GM12891 (cell line): ENCODE results near the gene S100B.
"Not testable (repeated sequence)": the region's sequence is repeated elsewhere in the genome, so short reads cannot be mapped to it uniquely, and the experiment has no call there.

ENCODE experiments used
- DNase-seq: peaks from one replicate; pipeline ENCODE4 v3.0.0; 2011; ENCODE audit warnings: low spot score; ENCODE audit not compliant: insufficient read length
- FAIRE-seq: peaks from 2 replicates; lab custom pipeline; 2011; peaks lifted over from hg19 to GRCh38; lab: Jason Lieb, UNC
- PAX5 ChIP-seq: IDR thresholded peaks from 2 replicates; pipeline ENCODE4 v1.6.1; 2011; ENCODE audit warnings: low read length, moderate library complexity, mild to moderate bottlenecking; ENCODE audit not compliant: insufficient read depth, severe bottlenecking
- POLR2A ChIP-seq: IDR thresholded peaks from 2 replicates; pipeline ENCODE4 v1.6.1; 2011; ENCODE audit warnings: low read depth, low read length, control low read depth
- POLR2AphosphoS5 ChIP-seq: IDR thresholded peaks from 2 replicates; pipeline ENCODE4 v1.6.1; 2011; ENCODE audit warnings: low read depth, low read length, control low read depth
- POU2F2 ChIP-seq: IDR thresholded peaks from 2 replicates; pipeline ENCODE4 v1.6.1; 2011; ENCODE audit warnings: low read depth, mild to moderate bottlenecking, control low read depth, low read length, moderate library complexity
- SPI1 ChIP-seq: IDR thresholded peaks from 2 replicates; pipeline ENCODE4 v1.6.1; 2011; ENCODE audit warnings: low read depth, low read length, control low read depth
- TAF1 ChIP-seq: IDR thresholded peaks from 2 replicates; pipeline ENCODE4 v1.6.1; 2011; ENCODE audit warnings: low read depth, low read length, control low read depth

Gene S100B

DNA sequence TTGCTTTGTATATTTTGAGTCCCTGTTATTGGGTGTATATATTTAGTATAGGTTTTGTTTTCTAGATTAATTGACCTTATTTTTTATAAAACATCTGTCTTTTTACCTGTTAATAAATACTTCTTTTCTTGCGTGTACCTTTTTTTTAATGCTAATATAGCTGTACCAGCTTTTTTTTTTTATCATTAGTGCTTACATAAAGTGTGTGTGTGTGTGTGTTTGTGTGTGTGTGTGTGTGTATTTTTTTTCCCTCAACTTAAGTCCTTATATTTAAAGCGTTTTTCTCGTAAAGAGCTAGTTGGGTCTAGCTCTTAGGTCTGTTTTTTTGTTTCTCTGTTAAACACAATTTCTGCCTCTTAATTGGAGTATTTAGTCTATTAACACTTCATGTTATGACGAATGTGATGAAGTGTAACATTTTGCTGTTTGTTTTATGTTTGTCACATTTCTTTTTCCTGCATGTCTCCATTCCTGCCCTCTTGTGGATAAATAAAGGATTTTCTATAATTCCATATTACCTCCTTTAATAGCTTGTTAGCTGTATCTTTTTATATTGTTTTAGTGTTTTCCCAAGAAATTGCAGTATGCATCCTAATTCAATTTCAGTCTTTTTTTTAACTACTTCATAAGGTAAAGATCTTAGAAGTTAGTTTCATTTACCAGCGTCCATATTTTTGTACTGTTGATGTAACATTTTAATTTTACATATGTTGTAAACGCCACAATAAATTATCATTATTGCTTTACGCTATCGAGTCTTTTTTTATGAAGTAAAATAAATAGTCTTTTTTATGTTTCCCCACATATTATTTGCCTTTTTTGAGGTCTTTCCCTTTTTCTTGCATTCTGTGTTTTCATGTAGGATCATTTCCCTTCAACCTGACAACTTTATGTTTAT, 34.9 kb upstream of the S100B start:
- DNase-seq (no peak), FAIRE-seq (no peak)
- no peak for TF ChIP-seq POLR2A
- TF ChIP-seq PAX5 = no peak
- no peak for TF ChIP-seq SPI1
- TF ChIP-seq POLR2AphosphoS5 = no peak
- no peak for TF ChIP-seq POU2F2
- TF ChIP-seq TAF1 = no peak

DNA sequence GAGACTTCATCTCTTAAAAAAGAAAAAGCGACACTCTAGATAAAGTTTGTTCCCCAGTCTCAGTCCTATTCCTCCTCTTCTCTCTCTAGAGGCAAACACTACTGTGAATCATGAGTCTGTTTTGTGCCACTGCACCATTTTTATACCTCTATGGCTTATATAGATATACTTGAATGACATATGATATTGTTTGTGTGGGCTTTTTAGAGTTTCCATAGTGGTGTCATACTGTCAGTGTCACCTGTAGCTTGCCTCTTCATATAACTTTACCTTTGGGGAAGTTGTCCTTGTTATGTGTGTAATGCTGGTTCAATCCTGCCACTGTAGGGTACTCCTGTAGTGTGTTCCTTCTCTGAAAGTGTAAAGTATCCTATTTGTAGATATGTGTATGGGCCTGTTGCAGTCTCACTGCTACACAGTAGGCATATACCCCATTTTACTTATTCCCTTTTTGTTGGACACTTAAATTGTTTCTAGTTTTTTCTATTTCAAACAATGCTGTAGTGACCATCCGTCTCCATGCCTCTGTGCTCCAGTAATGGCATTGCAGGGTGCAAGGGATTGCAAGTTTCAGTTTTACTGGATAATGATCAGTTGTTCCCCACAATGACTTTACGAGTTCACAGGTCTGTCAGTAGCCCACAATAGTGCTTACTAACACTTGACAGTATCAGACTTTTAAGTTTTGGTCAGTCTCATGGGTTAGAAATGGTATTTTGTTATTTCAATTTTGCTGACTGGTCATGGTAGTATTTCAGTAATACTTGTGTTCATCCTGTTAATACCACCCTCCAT, 33.3 kb upstream of the S100B start:
- TF ChIP-seq TAF1 (no peak), POLR2AphosphoS5 (no peak), POU2F2 (no peak), PAX5 (no peak), SPI1 (no peak), POLR2A (no peak)
- DNase-seq (no peak), FAIRE-seq (peak; percentile 9)

DNA sequence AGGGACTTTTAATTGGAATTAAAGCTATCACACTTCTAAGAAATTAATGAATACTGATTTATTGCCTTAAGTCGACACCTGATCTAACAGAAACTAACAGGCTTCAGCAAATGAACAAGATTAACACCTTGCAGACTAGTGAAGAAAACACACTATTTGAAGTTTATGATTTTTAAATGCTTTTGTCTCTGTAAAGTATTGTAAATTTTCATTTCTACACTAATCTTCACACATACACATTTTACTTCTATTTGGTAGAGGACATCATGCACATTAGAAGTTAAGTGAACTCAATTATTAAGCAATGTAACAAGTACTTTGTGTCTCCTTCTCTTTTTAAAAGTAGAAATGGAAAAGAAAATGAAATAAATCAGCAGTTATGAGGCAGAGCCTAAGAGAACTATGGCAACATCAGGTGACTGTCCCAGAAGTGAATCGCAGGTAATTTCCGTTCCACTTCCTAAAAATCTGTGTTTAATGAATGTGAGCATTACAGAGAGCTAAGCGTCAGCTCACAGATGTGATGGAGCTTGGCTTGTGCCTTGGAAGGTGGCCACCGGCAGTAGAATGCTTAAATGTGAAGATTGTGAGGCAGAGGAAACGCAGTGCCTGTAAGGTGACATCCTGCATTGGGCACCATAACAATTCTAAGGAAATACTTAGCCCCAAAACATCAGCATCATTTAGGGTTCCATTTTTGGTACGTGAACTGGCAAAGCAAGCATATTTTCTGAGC, 31.8 kb upstream of the S100B start:
- FAIRE-seq = no peak
- TF ChIP-seq PAX5 (no peak), TAF1 (no peak), POLR2A (no peak), POLR2AphosphoS5 (no peak), POU2F2 (no peak), SPI1 (no peak)
- DNase-seq = no peak

DNA sequence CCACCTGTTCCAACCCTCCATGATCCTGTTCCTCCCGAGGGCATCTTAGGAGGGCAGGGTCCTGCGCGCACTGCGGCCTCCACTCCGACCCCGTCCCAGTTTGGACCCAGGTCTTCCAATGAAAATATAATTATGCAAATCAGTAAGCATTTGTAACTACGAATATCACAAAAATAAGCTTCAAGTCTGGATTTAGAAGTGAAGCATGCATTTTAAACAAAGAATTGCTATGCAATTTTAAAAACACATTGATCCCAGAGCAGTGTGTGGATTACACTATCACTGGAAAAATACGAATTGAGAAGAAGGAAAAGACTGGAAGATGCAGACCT, 31.3 kb upstream of the S100B start:
- FAIRE-seq (no peak), DNase-seq (no peak)
- TF ChIP-seq TAF1 = no peak
- TF ChIP-seq SPI1 = no peak
- no peak for TF ChIP-seq POLR2A
- TF ChIP-seq POLR2AphosphoS5 = no peak
- TF ChIP-seq POU2F2 = no peak
- no peak for TF ChIP-seq PAX5

DNA sequence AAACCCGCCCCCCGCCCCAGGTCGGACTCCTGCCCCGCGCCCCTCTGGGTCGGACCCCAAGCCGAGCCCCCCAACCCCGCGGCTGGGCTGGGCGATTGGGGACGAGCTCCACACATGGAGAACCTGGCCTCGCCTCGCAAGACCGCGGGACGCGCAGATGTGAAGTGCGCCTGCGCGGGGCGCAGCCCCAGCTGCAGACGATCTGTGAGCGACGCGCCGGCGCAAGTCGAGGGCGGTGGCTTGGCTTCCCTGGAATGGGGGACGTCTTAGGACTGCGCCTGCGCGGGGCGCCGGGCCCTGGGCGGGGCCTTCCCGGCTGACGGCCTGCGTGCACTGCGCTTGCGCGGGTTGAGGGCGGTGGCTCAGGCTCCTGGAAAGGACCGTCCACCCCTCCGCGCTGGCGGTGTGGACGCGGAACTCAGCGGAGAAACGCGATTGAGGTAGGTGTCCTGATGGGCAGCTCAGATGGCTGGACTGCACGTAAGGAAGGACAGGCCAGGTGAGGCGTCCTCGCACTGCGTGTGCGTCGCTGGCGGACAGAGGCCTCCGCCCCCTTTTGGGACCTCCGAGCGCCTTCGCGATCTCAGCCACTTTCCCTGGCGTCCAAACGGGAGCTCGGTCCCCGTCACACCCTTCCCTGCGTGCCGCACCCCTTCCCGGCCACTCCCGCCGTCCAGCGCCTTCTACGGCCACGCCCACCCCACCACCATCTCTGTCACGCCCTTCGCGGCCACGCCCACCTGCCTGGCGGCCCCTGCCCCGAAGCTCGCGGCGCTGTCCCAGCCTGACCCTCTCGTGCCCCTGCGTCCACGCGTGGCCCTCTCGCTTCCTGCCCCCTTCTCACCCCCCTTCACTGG, 30.7 kb upstream of the S100B start, which contains the start of gene PRMT2:
PRMT2 (plus strand) TSS at position 351 of the 857 bp plus-strand sequence. CDS start 1,278 bp downstream, outside the sequence.
- DNase-seq (peak; percentile 99), FAIRE-seq (peak; percentile 99)
- TF ChIP-seq POU2F2 (peak; percentile 40; the same call in 1 of the 2 replicates), PAX5 (no peak), TAF1 (peak; percentile 90), POLR2AphosphoS5 (peak; percentile 97), SPI1 (no peak), POLR2A (peak; percentile 91)

DNA sequence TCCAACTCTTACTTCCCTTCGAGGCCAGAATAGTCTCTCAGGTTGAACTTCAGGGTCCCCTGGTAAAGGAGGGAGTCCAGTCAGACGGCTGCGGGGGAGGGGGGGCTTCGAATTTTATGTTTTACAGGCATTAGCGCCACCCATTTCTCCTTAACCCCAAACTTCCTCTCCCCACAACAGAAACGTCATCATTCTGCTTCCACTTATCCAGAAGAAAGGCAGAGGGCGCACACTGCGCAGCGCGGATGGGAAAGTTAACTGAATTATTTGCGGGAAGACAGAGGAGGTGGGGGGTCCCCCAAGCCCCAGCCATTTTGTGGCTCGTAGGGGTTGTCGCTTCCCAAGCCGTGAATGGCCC, 30.1 kb upstream of the S100B start:
- TF ChIP-seq SPI1 = peak; percentile 51
- no peak for TF ChIP-seq POLR2AphosphoS5
- DNase-seq (no peak), FAIRE-seq (no peak)

DNA sequence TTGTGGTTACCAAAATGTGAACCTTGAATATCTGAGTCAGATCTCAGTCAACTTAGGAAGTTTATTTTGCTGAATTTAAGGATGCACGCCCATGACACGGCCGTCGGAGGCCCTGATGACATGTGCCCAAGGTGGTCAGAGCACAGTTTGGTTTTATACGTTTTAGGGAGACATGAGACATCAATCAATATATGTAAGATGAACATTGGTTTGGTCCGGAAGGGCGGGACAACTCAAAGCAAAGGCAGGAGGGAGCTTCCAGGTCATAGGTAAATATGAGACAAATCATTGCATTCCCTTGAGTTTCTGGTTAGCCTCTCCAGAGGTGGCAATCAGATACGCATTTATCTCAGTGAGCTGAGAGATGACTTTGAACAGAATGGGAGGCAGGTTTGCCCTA, 29.5 kb upstream of the S100B start:
- DNase-seq (no peak), FAIRE-seq (no peak)
- no peak for TF ChIP-seq SPI1
- TF ChIP-seq POU2F2 = no peak

DNA sequence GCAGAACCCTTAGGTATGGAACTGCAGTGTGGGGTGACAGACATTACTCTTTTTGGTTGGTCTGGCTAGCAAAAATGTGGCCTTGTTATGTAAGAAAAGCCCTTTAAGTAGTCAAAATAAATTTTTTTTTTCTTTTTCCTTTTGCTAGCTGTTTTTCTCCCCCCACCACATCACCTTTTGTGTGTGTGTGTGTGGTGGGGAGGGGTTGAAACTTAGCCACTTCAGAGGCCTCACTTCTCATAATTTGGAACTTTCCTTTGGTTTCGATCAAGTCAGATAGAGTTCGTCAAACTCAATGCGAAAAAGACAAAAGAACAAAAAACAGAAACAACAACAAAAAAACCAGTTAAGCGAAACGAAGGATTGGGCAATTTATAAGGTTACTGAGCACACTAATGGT, 28.7 kb upstream of the S100B start:
- no peak for DNase-seq
- FAIRE-seq = no peak
- TF ChIP-seq POLR2AphosphoS5 = no peak
- TF ChIP-seq POLR2A = no peak
- TF ChIP-seq SPI1 = no peak

DNA sequence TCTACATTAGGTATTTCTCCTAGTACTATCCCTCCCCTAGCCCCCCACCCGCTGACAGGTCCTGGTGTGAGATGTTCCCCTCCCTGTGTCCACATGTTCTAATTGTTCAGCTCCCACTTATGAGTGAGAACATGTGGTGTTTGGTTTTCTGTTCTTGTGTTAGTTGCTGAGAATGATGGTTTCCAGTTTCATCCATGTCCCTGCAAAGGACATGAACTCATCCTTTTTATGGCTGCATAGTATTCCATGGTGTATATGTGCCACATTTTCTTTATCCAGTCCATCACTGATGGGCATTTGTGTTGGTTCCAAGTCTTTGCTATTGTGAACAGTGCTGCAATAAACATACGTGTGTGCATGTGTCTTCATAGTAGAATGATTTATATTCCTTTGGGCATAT, 26.0 kb upstream of the S100B start:
- FAIRE-seq = not testable (repeated sequence)

More for the DNA sequence above, 26.0 kb upstream of the S100B start:
- DNase-seq = not testable (repeated sequence)
